ENCODE data around the gene PCNX2.

The PCNX2 gene

GRCh38 chr1:233045588-233045987 lies 249.9 kb downstream of the PCNX2 start:
- no peak overlapping the region for H3K27ac ChIP-seq
- TF ChIP-seq CTCF (IDR thresholded peaks at IDR 0.05) (no peak), ZFX (IDR thresholded peaks at IDR 0.05; ENCODE audit: borderline replicate concordance) (no peak)

DNA sequence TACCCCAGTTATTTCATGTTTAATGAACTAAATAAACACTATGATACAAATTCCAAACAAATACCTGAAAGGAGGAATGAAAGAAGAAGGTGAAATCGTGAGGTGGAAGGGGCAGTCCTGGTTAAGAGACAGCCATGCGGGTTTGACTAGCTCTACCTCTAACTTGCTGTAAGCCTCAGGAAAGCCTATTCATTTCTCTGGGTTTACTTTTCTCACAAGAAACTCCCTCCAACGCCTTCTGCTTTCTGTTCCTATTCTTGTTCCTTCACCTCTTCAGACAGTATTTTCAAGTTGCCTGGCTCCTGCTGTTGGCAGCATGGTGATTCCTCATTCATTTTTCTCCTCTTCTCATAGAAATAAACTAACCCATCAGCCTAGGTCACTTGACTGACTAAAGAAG lies 252.7 kb downstream of the PCNX2 start:
- H3K27ac ChIP-seq, result no peak overlapping the region
- TF ChIP-seq ZFX (IDR thresholded peaks at IDR 0.05; ENCODE audit: borderline replicate concordance), result no peak
- TF ChIP-seq CTCF (IDR thresholded peaks at IDR 0.05), result no peak

DNA sequence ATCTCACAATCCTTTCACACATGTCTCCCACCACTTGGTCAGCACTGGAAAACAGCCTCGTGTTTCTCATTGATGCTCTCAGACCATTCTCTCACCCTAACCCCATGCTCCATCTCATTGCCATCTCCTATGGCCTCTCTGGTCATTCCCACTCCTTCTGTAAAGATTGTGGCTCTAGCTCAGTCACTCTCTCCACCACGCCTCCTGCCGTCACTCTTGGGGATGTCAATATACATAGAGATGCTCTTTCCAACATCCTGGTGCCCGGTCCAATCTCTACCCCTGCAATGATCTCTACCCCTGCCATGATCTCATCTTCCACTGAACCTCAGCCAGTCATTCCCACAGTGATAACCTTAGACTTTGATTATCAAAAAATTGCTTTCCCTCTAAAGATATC lies 255.0 kb downstream of the PCNX2 start:
- TF ChIP-seq ZFX (IDR thresholded peaks at IDR 0.05; ENCODE audit: borderline replicate concordance) (no peak), CTCF (IDR thresholded peaks at IDR 0.05) (no peak)

DNA sequence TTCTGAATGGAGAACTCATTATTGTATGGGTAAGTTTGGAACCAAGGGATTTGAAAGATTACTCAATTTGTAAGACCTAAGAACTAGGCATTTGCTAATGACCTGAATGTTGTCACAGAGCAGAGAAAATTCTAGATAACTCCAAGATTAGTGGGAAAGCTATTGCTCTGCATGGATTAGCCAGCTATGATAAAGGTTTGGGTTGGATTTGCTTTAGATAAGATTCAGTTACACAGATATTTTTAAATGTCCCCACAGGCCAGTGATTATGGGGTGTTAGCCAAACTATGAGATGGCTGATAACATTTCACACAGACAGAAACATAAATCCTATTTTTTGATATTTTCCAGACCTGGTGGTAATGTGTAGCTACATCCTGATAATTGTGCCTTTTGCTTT lies 256.9 kb downstream of the PCNX2 start:
- no peak overlapping the region for H3K27ac ChIP-seq
- TF ChIP-seq CTCF (IDR thresholded peaks at IDR 0.05) (no peak), ZFX (IDR thresholded peaks at IDR 0.05; ENCODE audit: borderline replicate concordance) (no peak)

More for the DNA sequence above, 255.0 kb downstream of the PCNX2 start:
- no peak overlapping the region for H3K27ac ChIP-seq

DNA sequence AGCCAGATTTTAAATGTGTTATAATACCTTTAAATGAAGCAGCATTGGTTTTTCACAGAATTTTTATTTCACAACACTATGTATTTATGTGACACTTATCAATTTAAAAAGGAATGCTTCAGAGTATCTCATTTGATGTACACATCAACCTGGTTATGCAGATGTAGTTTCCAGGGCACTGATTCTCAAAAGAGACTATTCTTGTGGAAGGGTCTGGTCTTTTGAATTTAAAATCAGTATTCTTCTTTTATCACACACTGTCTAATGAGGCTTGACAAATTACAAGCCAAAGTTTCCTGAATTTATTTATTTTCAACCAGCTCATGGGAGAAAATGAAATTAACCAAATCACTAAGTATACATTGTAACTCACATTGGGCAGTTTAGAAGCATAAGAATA lies 257.7 kb downstream of the PCNX2 start:
- TF ChIP-seq CTCF (IDR thresholded peaks at IDR 0.05) (no peak), ZFX (IDR thresholded peaks at IDR 0.05; ENCODE audit: borderline replicate concordance) (no peak)
- no peak overlapping the region for H3K27ac ChIP-seq

DNA sequence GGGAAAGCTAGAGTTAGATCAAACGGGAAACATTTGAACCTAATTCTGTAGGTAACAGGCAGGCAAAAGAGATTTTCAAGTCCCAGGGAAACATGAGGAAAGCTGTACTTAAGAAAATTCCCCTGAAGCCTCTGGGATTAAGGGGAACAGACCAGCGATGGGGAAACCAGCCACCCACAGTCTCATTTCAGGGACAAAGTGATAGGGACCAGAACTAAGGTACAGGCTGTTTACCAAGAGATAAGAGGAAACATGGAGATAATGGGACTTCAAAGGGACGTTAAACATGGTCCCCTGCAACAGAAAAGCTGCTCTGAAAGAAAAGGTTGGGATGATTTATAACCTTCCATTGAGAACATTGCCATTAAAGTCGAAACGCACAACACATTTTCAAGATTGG lies 260.7 kb downstream of the PCNX2 start:
- no peak overlapping the region for H3K27ac ChIP-seq
- TF ChIP-seq ZFX (IDR thresholded peaks at IDR 0.05; ENCODE audit: borderline replicate concordance) (no peak), CTCF (IDR thresholded peaks at IDR 0.05) (no peak)

GRCh38 chr1:233033361-233033760 lies 262.2 kb downstream of the PCNX2 start:
- TF ChIP-seq ZFX (IDR thresholded peaks at IDR 0.05; ENCODE audit: borderline replicate concordance), result no peak

GRCh38 chr1:233032916-233033315 lies 262.6 kb downstream of the PCNX2 start:
- no peak for TF ChIP-seq CTCF (IDR thresholded peaks at IDR 0.05)
- TF ChIP-seq ZFX (IDR thresholded peaks at IDR 0.05; ENCODE audit: borderline replicate concordance), result no peak
- H3K27ac ChIP-seq, result no peak overlapping the region

More at GRCh38 chr1:233033361-233033760, 262.2 kb downstream of the PCNX2 start:
- H3K27ac ChIP-seq, result no peak overlapping the region

Data from 22Rv1 (cell line).